ENCODE results near the gene CDX2. TPM values are rescaled to one million over a fixed set of nuclear protein-coding genes. Genes with fewer than 3 reads are reported as not detected.

CDX2 gene
- total and polyA plus RNA-seq, 2 donors (not counting 1 experiment from before 2014, with no cell fraction given): not detected

DNA sequence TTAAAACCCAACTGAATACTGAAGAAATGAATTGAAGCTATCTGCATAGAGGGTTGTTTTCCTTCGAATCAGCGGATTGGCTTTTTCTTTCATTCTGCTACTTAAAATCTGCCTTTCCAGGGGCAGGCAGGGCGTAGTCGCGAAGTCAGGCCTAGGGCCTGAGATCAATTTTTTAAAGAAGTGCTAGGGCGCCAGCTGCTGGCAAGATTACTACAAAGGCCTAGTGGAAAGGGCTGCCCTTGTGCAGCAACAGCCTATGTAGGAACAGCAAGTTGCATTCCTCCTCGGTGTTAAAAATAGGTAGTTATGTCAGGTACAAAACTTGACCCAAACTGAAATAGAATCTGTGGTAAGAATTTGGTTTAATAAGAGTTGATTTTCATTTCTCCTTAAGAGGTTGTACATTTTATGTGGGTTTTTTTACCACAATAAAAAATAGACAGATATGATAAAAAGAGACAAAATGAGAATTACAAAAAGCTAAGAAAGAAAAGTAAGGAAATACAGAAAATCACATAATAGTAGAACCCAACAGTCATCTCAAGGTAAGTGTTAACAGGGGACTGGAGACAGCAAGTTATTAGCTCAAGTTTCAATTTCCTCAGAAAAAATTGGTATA, 28.9 kb upstream of the CDX2 start:
- 83% methylated on average over 5 of the region's 7 CpGs for WGBS (ENCODE audit: insufficient coverage)
- no peaks in the 10 kb centered on the region for H3K36me3 ChIP-seq (replicated peaks in 1 of 2; ENCODE audit: control extremely low read depth in 1 of 2, control insufficient read depth in 1 of 2, extremely low read depth in 1 of 2, insufficient read depth in 2 of 2, low read length in 1 of 2)
- CTCF ChIA-PET: interaction anchor here (0.9 to 5.5 kb wide), 9 partner anchors 14 to 172 kb away, joined by 3 to 36 read pairs (median 4); no protein-coding TSS in a partner anchor
- no peaks in the 10 kb centered on the region for H3K27me3 Mint-ChIP-seq
- H4K20me1 ChIP-seq (ENCODE audit: control insufficient read depth, insufficient read depth, low read length, poor library complexity, severe bottlenecking): no peaks in the 10 kb centered on the region
- no peaks in the 10 kb centered on the region for H3K9me3 Mint-ChIP-seq (ENCODE audit: insufficient read depth)
- ATAC-seq (ENCODE audit: low read depth) (peak; percentile 67), DNase-seq (peak; percentile 41)
- peaks cover 0 to 8% (median 0%) of the 10 kb centered on the region in 3 donors for H3K9me3 ChIP-seq (ENCODE audit: control extremely low read depth in 1 of 3, control insufficient read depth in 2 of 3, insufficient read depth in 1 of 3, low read length in 2 of 3)
- intact Hi-C loops (cut with micrococcal nuclease): no loop called here
- no peaks in the 10 kb centered on the region for H3K27me3 ChIP-seq (replicated peaks in 1 of 4; ENCODE audit: control extremely low read depth in 1 of 4, control insufficient read depth in 3 of 4, insufficient read depth in 4 of 4, low read length in 3 of 4)
- H3K4me1 ChIP-seq (ENCODE audit: control insufficient read depth in 2 of 2, insufficient read depth in 2 of 2, low read length in 2 of 2): no peaks in the 10 kb centered on the region
- no peak overlapping the region for H3K4me3 Mint-ChIP-seq
- no peaks in the 10 kb centered on the region for H3K79me2 ChIP-seq (ENCODE audit: control insufficient read depth, insufficient read depth, low read length)
- H3K4me1 Mint-ChIP-seq: peaks cover 3% of the 10 kb centered on the region
- H3K9ac ChIP-seq (ENCODE audit: low read length): no peak overlapping the region
- H3K27ac Mint-ChIP-seq: no peak overlapping the region
- peak overlapping the region; percentile 32 for H2AFZ ChIP-seq (ENCODE audit: insufficient read depth, low read depth, low read length, poor library complexity, severe bottlenecking)
- no peak overlapping the region for H3K4me3 ChIP-seq (ENCODE audit: control extremely low read depth in 1 of 5, extremely low read depth in 1 of 5, insufficient read depth in 1 of 5, low read depth in 2 of 5, low read length in 4 of 5)
- H3K27ac ChIP-seq (ENCODE audit: low read length in 2 of 2): peak overlapping the region in 1 of 2 donors; percentile 25
- H3K4me2 ChIP-seq (replicated peaks; ENCODE audit: low read depth, low read length, poor library complexity, severe bottlenecking): no peak overlapping the region
- no peak for TF ChIP-seq EZH2 (IDR thresholded peaks at IDR 0.05; ENCODE audit: borderline replicate concordance, insufficient read depth, low read depth, low read length, poor library complexity, severe bottlenecking)
- peak; percentile 26 for TF ChIP-seq CTCF (IDR thresholded peaks at IDR 0.05)
- POLR2A ChIA-PET: no interaction called here

DNA sequence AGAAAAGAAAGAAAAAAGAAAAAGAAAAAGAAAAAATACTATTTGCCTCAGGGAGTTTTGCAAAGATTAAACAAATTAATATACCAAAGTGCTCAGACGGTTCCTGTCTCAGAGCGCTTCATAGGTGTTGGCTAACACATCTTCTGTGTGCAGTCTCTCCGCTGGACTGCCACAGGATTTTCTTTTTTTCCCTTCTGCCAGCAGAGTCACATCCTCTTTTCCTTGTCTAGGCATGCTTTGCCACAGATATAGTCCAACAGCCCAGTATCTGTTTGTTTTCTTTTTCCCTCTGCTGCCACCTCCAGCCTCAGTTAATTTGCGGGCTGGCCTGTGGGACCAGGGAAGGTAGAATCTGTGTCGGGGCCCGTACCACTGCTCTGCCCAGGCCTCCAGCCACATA, 22.8 kb upstream of the CDX2 start:
- no peaks in the 10 kb centered on the region for H3K9me3 Mint-ChIP-seq (ENCODE audit: insufficient read depth)
- H3K4me1 Mint-ChIP-seq: no peaks in the 10 kb centered on the region
- Histone ChIP-seq H3K4me2 (replicated peaks; ENCODE audit: low read depth, low read length, poor library complexity, severe bottlenecking) (no peak overlapping the region), H4K20me1 (ENCODE audit: control insufficient read depth, insufficient read depth, low read length, poor library complexity, severe bottlenecking) (no peaks in the 10 kb centered on the region), H2AFZ (ENCODE audit: insufficient read depth, low read depth, low read length, poor library complexity, severe bottlenecking) (no peak overlapping the region), H3K9me3 (ENCODE audit: control extremely low read depth in 1 of 3, control insufficient read depth in 2 of 3, insufficient read depth in 1 of 3, low read length in 2 of 3) (peaks cover 0 to 1% (median 0%) of the 10 kb centered on the region in 3 donors), H3K4me1 (ENCODE audit: control insufficient read depth in 2 of 2, insufficient read depth in 2 of 2, low read length in 2 of 2) (no peaks in the 10 kb centered on the region), H3K36me3 (replicated peaks in 1 of 2; ENCODE audit: control extremely low read depth in 1 of 2, control insufficient read depth in 1 of 2, extremely low read depth in 1 of 2, insufficient read depth in 2 of 2, low read length in 1 of 2) (no peaks in the 10 kb centered on the region), H3K27me3 (replicated peaks in 1 of 4; ENCODE audit: control extremely low read depth in 1 of 4, control insufficient read depth in 3 of 4, insufficient read depth in 4 of 4, low read length in 3 of 4) (no peaks in the 10 kb centered on the region), H3K27ac (ENCODE audit: low read length in 2 of 2) (no peak overlapping the region), H3K79me2 (ENCODE audit: control insufficient read depth, insufficient read depth, low read length) (no peaks in the 10 kb centered on the region), H3K9ac (ENCODE audit: low read length) (no peak overlapping the region), H3K4me3 (ENCODE audit: control extremely low read depth in 1 of 5, extremely low read depth in 1 of 5, insufficient read depth in 1 of 5, low read depth in 2 of 5, low read length in 4 of 5) (no peak overlapping the region)
- no peak overlapping the region for H3K27ac Mint-ChIP-seq
- WGBS (ENCODE audit: insufficient coverage): 92% methylated on average over 3 of the region's 6 CpGs
- intact Hi-C loops (cut with micrococcal nuclease): no loop called here
- POLR2A ChIA-PET: interaction anchor here (0.7 kb wide), 1 partner anchor 8 kb away, joined by 3 read pairs; no protein-coding TSS in a partner anchor
- H3K4me3 Mint-ChIP-seq: no peak overlapping the region
- no peak for TF ChIP-seq EZH2 (IDR thresholded peaks at IDR 0.05; ENCODE audit: borderline replicate concordance, insufficient read depth, low read depth, low read length, poor library complexity, severe bottlenecking)
- no peak for TF ChIP-seq CTCF (IDR thresholded peaks at IDR 0.05)
- no peak for ATAC-seq (ENCODE audit: low read depth)
- no peak for DNase-seq
- peaks cover 2% of the 10 kb centered on the region for H3K27me3 Mint-ChIP-seq
- CTCF ChIA-PET: interaction anchor here (1.5 kb wide), 1 partner anchor 8 kb away, joined by 6 read pairs; no protein-coding TSS in a partner anchor

Data from B cell (primary cell).